ENCODE data around the gene CCDC88C.

Gene CCDC88C

GRCh38 chr14:91344096-91344495 lies 73.5 kb downstream of the CCDC88C start:
- TF ChIP-seq EZH2phosphoT487 (IDR thresholded peaks at IDR 0.05; ENCODE audit: low read depth) = no peak
- no peak for TF ChIP-seq CTCF (IDR thresholded peaks at IDR 0.05; ENCODE audit: low read depth, low read length)
- Histone ChIP-seq H3K4me1 (ENCODE audit: low read length) (peaks cover 24% of the 10 kb centered on the region), H3K4me3 (ENCODE audit: low read length) (no peak overlapping the region), H4K20me1 (ENCODE audit: insufficient read depth, low read length) (peaks cover 48% of the 10 kb centered on the region), H3K4me2 (ENCODE audit: low read length) (no peak overlapping the region), H3K9ac (ENCODE audit: low read length) (no peak overlapping the region), H3K9me3 (ENCODE audit: insufficient read depth, low read length) (no peaks in the 10 kb centered on the region), H3K79me2 (ENCODE audit: low read length) (peaks cover 41% of the 10 kb centered on the region), H3K27me3 (ENCODE audit: low read depth, low read length) (no peaks in the 10 kb centered on the region), H3K27ac (ENCODE audit: low read length) (no peak overlapping the region), H2AFZ (ENCODE audit: low read depth, low read length) (no peak overlapping the region), H3K36me3 (replicated peaks; ENCODE audit: low read depth, low read length) (peaks cover 26% of the 10 kb centered on the region)

GRCh38 chr14:91343051-91343450 lies 74.6 kb downstream of the CCDC88C start:
- Histone ChIP-seq H3K79me2 (ENCODE audit: low read length) (peaks cover 32% of the 10 kb centered on the region), H3K9ac (ENCODE audit: low read length) (no peak overlapping the region), H3K4me1 (ENCODE audit: low read length) (peaks cover 15% of the 10 kb centered on the region), H3K27me3 (ENCODE audit: low read depth, low read length) (no peaks in the 10 kb centered on the region), H4K20me1 (ENCODE audit: insufficient read depth, low read length) (peaks cover 39% of the 10 kb centered on the region), H3K4me3 (ENCODE audit: low read length) (no peak overlapping the region), H2AFZ (ENCODE audit: low read depth, low read length) (no peak overlapping the region), H3K36me3 (replicated peaks; ENCODE audit: low read depth, low read length) (peaks cover 36% of the 10 kb centered on the region), H3K4me2 (ENCODE audit: low read length) (no peak overlapping the region), H3K27ac (ENCODE audit: low read length) (no peak overlapping the region), H3K9me3 (ENCODE audit: insufficient read depth, low read length) (no peaks in the 10 kb centered on the region)
- TF ChIP-seq EZH2phosphoT487 (IDR thresholded peaks at IDR 0.05; ENCODE audit: low read depth) = no peak
- TF ChIP-seq CTCF (IDR thresholded peaks at IDR 0.05; ENCODE audit: low read depth, low read length) = no peak

GRCh38 chr14:91342206-91342760 lies 75.3 kb downstream of the CCDC88C start:
- peaks cover 15% of the 10 kb centered on the region for H3K4me1 ChIP-seq (ENCODE audit: low read length)
- H3K79me2 ChIP-seq (ENCODE audit: low read length) = peaks cover 31% of the 10 kb centered on the region
- H3K4me2 ChIP-seq (ENCODE audit: low read length) = no peak overlapping the region

GRCh38 chr14:91341751-91342154 lies 75.9 kb downstream of the CCDC88C start:
- Histone ChIP-seq H3K9me3 (ENCODE audit: insufficient read depth, low read length) (no peaks in the 10 kb centered on the region), H3K79me2 (ENCODE audit: low read length) (peaks cover 26% of the 10 kb centered on the region), H2AFZ (ENCODE audit: low read depth, low read length) (no peak overlapping the region), H3K27me3 (ENCODE audit: low read depth, low read length) (no peaks in the 10 kb centered on the region), H3K4me1 (ENCODE audit: low read length) (peaks cover 9% of the 10 kb centered on the region), H3K27ac (ENCODE audit: low read length) (no peak overlapping the region), H4K20me1 (ENCODE audit: insufficient read depth, low read length) (peaks cover 36% of the 10 kb centered on the region), H3K4me2 (ENCODE audit: low read length) (no peak overlapping the region), H3K36me3 (replicated peaks; ENCODE audit: low read depth, low read length) (peaks cover 45% of the 10 kb centered on the region), H3K4me3 (ENCODE audit: low read length) (no peak overlapping the region), H3K9ac (ENCODE audit: low read length) (no peak overlapping the region)
- no peak for TF ChIP-seq EZH2phosphoT487 (IDR thresholded peaks at IDR 0.05; ENCODE audit: low read depth)
- TF ChIP-seq CTCF (IDR thresholded peaks at IDR 0.05; ENCODE audit: low read depth, low read length) = no peak

More at GRCh38 chr14:91342206-91342760, 75.3 kb downstream of the CCDC88C start:
- no peak overlapping the region for H2AFZ ChIP-seq (ENCODE audit: low read depth, low read length)
- H3K4me3 ChIP-seq (ENCODE audit: low read length) = no peak overlapping the region
- peaks cover 39% of the 10 kb centered on the region for H4K20me1 ChIP-seq (ENCODE audit: insufficient read depth, low read length)
- no peak overlapping the region for H3K27ac ChIP-seq (ENCODE audit: low read length)
- no peaks in the 10 kb centered on the region for H3K9me3 ChIP-seq (ENCODE audit: insufficient read depth, low read length)
- peaks cover 42% of the 10 kb centered on the region for H3K36me3 ChIP-seq (replicated peaks; ENCODE audit: low read depth, low read length)
- H3K9ac ChIP-seq (ENCODE audit: low read length) = no peak overlapping the region
- no peaks in the 10 kb centered on the region for H3K27me3 ChIP-seq (ENCODE audit: low read depth, low read length)
- no peak for TF ChIP-seq CTCF (IDR thresholded peaks at IDR 0.05; ENCODE audit: low read depth, low read length)
- TF ChIP-seq EZH2phosphoT487 (IDR thresholded peaks at IDR 0.05; ENCODE audit: low read depth) = no peak

Data from OCI-LY3 (cell line).